DMS114 treated with DMSO at 0.1 percent for 48 hours (cell line): Measurements from ENCODE around the gene ASB15.
"Not testable (repeated sequence)": the region's sequence is repeated elsewhere in the genome, so short reads cannot be mapped to it uniquely, and the experiment has no call there.

ENCODE experiments used
- DNase-seq: peaks from one replicate; lab custom pipeline; 2025; ENCODE audit not compliant: unreplicated experiment; lab: John Stamatoyannopoulos, UW

ASB15 gene

DNA sequence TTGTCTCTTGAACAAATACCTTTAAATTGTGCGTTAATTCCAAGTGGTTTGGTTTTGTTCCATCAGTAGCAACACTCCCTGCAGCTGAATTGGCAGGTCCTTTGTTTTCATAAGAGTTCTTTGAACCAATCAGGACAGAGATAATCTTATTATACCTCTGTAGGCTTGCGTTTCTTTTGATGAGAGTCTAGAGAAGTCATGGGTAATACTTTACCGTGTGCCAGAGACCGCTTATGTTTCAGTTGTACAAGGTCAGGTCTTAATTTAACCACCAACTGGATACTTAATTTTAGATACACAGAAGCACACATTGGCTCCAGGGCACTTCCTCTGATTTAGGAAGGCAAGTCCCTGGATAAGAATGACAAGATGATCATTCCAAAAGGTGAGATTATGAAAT, at the start of gene ASB15:
Gene ASB15, plus strand, starts transcription at position 292 of the 400 bp plus-strand sequence. CDS start 12,682 bp downstream, outside the sequence.
- no peak for DNase-seq

DNA sequence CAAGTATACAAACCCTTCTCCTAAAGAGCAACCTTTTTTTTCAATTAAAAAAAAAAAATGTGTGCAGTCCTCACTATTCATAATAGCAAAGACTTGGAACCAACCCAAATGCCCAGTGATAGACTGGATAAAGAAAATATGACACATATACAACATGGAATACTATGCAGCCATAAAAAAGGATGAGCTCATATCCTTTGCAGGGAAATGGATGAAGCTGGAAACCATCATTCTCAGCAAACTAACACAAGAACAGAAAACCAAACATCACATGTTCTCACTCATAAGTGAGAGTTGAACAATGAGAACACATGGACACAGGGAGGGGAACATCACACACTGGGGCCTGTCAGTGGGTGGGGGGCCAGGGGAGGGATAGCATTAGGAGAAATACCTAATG, 49.5 kb upstream of the ASB15 start:
- DNase-seq: not testable (repeated sequence)

DNA sequence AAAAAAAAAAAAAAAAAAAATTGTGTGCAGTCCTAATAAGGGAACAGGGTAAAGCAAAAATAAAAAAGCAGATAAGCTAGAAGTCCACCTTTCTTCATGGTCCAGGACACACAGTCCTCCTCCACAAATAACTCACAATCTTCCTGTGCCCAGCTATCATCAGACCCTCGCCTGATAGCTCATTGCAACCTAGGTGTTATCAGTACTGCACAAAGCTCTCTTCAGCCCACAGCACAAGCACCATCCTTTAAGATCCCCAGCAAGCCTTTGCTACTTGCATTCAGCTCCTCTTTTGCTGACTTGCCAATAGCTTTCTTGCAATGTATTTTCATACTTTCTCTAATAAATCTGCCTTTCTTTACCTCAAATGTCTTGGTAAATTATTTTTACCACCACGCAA, 49.0 kb upstream of the ASB15 start:
- no peak for DNase-seq

DNA sequence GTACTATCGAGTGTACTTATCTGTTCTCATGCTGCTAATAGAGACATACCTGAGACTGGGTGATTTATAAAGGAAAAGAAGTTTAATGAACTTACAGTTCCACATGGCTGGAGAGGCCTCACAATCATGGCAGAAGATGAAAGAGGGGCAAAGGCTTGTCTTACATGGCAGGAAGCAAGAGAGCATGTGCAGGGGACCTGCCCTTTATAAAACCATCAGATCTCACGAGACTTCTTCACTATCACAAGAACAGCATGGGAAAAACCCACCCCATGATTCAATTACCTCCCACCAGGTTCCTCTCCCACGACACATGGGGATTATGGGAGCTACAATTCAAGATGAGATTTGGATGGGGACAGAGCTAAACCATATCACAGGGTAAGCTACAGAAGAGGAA, 48.5 kb upstream of the ASB15 start:
- no peak for DNase-seq

DNA sequence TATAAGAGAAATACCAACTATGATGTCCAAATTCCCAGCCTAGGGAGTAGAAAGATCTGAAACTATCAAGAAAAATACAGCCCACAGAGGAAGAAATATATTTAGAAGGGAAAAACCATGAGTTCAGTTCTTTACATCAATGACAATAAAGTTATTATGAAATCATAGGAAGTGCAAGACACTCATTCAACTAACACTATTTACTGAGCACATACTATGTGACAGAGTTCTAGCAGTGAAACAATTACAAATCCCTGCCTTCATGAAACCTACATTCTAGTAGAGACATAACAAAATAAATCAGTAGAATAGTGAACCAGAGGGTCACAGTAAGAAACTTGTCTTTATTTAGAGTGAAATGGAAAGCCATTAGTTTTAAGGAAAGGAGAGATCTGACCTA, 46.1 kb upstream of the ASB15 start:
- DNase-seq: no peak

DNA sequence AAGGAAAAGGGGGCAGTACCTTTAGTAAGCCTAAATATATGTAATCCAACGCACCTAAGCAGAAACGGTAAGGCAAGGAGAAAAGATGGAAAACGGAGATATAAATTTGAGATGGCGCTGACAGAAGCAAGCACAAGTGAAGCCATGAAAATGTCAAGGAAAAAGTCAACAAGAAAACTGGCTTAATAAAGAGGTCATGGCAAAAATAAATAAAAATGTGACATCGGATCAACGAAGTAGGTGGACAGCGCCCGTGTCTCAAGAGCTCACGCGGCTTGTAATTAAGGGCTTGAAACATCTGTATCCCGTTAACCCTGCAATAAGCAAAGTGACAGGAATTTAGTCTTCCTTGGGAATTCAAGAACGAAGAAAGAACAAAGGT, 44.6 kb upstream of the ASB15 start:
- DNase-seq: no peak

DNA sequence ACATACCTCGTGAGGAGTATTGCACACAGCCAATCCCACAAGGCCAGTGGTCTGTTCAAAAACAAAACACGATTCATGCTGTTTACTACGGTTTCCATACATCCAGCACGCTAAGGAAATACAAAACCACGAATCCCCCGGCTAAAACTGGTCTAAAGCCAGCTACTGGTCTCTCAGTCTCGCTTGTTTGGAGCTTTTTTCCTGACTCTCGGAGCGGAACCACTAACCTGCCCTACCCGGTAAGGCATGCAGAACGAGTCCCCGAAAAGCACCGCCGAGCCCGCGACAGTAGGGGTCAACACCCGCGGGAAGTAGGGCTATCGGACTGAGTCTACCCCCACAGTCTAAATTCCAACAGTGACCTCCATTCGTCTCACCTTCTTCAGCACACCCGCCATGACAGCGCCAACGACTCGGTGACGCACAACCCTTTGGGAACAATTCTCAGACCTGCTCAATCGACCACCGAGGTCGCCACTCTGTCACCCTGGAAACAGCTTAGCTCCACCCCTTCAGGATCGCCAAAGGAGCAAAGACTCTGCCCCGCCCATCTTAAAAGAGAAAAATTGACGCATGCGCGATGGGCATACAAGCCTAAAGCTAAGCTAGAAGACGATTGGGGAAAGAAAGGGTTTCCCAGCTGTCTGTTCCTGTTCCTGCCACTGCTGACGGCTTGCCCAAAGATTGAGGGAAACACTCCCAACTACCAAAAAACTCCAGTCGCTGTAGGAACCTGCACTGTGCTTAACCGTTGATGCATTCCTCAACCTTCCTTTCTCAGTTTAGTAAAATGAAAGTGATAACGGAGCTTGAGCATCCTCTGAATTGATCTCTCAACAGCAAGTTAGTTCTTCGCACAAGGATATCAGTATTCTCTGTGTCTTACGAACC, 44.0 kb upstream of the ASB15 start, which contains the start of gene NDUFA5:
Gene NDUFA5, minus strand, starts transcription at position 421 of the 891 bp plus-strand sequence. Its CDS starts 23 bp downstream, at position 398.
- DNase-seq: peak; percentile 97

DNA sequence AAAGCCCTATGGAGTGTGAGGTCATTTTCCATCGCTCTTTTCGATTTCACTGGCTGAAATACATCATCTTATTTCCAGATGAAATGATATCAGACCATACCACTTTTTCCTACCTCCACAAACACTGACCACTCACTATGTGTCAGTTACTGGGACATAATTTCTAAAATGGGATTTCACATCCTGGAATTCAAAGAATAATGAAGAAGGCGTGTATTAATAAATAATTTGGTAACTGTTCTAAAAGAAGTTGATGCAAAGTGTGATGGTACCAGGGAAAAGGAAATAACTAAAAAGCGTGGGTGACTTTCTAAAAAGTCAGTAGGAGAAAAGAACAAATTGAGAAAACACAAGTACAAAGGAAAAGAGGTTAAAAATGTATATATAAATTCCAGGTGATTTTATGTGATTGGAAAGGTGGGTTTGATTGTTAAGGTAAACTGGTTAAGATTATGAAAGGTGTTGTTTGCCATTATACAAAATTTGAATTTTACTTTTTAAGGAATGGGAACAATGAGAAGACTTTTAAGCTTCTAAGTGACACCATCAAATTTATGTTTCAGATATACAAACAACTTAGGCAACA, 43.2 kb upstream of the ASB15 start:
- no peak for DNase-seq

DNA sequence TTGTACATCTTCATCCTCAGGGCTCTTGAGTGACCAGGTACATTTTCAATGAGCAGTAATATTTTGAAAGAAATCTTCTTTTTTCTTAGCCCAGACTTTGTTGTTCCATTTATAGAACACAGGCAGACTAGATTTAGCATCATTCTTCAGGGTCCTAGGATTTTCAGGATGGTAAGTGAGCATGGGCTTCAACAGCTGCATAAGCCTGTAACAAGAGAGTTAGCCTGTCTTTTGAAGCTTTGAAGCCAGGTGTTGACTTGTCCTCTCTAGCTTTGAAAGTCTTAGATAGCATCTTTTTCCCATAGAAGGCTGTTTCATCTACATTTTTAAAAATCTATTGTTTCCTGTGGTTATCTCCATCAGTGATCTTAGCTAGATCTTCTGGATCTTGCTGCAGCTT, 39.5 kb upstream of the ASB15 start:
- no peak for DNase-seq

DNA sequence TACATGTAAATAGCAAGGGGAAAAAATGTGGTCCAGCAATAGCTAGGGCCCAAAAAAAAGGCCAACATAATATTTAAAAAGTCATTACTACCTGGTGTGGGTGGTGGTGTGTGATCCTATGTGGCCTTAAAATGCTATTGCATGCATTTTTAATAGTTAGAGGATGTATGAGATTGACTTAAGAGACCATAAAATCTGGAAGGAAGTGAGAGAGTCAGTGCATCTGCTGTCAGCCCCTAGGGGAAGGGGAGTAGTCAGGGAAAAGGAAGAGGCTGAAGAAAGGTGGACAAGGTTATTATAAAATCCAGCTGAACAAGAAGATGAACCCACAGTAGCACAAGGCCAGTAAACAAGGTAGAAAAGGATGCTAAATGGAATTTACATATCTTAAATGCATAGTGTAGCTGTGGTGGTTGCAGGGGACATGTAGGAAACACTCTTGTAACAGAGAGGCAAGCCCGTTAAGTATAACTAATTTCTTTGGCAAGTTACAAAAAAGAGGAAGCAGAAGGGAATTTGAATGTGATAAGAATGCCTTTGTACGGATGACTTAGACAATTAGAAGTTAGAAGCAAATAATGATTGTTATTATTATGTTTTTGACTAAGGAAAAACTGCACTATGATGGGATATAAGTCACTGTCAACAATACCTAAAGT, 32.1 kb upstream of the ASB15 start:
- no peak for DNase-seq

DNA sequence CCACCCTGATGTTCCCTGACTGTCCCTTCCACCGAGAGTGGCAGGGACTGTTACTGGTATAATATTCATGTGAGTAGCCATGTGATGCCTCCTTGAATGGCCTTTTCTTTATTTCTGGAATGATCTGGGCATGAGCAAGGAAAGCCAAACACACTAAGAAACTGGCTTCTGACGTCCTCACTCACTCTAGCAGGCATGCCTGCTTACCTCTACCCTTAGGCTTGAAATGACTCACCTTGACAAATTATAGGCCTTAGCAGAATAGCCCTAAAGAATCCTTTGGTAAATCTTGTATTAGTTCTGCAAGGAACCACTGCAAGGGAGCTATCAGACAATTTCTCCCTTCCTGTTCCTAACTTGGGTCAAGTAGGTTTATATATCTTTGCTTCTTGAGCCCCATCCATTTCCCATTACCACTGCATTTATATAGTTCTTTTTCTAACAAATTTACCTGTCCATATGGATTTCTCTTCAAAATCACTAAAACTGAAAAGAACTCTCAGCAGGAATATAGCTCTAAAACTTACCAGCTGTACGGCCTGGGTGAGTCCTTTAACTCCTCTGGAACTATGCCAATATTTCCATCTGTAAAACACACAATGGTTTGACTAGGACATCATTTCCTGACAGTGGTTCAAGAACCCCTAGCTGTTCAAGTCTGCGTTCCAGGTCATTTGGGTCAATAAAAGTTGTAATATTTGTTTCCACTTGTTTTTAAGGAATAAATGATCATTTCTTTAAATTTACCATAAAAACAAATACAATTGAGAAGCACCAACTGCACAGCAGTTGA, 31.0 kb upstream of the ASB15 start:
- no peak for DNase-seq

DNA sequence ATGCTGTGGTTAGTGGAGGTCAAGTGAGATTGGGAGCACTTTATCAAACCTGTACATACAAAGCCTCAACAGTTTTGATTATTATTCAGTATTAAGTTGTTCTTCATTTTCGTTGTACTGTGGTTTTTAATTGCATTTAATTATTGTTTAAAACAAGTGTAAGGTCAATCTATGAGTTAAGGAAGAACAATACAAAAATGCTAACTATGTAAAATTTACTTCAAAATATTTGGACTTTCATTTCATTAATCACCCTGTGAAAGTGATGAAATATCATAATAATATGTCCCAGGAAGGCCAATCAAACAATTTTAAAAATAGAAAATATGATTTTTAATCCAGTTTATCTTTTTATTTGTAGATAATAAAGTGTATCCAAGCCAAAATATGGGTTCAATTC, 30.4 kb upstream of the ASB15 start:
- no peak for DNase-seq

DNA sequence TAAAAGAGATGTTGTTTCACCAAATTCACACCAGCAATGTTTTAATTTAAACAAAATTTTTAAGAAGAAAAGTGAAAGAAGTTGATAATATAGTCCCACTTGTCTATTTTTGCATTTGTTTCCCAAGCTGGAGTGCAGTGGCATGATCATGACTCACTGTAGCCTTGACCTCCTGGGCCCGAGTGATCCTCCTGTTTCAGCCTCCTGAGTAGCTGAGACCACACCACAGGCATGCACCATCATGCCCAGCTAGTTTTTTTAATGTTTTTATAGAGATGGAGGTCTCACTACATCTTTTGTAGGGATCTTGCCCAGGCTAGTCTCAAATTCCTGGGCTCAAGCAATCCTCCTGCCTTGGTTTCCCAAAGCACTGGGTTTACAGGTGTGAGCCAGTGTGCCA, 29.9 kb upstream of the ASB15 start:
- DNase-seq: no peak

DNA sequence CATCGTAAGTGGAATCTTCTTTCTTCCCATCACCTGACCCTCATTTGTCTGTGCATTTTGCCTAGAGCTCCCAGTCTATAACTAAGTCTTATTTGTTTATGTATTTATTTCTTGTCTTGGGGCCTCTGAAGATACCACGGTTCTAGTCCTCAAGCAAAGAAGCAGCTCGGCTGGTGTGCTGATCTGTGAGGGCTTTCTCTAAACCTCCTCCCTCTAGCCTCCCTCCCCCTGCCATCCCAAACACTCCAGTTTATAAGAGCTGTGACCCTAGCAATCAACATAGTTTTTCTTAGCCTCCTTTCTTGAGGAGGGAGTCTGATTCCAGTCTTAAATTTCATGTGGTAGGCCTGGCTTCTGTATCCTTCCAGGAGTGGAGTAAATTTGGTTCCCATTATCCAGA, 28.3 kb upstream of the ASB15 start:
- DNase-seq: no peak

DNA sequence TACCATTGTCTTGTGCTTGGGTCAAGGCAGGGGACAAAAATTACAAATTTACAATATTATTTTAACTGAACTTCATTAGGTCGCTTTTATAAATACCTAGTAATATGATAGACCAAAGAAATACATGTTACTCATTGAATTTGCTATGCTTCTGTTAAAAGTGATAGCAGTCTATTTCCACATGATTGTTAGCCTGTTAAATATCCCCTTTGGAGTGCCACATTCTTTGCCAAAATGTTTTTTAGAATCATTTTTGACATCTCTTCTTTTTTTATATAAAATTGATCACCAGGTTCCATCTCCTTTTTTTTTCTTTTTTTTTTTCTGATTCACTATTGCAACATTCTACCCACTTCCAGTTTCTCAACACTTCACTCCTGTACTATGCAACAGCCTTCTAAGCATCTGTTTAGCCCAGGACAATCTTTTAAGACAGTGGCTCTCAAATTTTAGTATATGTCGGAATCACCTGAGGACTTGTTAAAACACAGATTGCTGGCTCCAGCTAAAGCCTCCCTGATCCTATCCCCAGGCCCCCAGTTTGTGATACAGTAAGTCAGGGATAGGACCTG, 27.6 kb upstream of the ASB15 start:
- DNase-seq: no peak

DNA sequence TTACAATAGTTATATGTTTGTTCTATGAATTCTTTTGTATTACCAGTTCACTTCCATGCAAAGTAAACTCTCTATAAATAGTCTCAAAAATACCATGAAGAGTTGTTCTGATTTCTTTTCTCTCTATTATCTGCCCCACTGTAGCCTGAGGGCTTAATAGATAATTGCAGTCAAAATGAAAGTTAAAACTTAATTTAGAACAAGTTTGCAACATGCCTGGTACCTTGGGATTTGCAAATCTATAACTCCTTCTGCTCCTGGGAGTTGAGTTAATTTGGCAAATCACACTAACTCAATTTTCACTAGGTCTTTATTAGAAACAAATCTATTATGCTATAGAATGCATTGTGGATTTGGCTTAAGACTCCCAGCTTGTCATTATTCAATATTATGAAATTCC, 22.2 kb upstream of the ASB15 start:
- no peak for DNase-seq

DNA sequence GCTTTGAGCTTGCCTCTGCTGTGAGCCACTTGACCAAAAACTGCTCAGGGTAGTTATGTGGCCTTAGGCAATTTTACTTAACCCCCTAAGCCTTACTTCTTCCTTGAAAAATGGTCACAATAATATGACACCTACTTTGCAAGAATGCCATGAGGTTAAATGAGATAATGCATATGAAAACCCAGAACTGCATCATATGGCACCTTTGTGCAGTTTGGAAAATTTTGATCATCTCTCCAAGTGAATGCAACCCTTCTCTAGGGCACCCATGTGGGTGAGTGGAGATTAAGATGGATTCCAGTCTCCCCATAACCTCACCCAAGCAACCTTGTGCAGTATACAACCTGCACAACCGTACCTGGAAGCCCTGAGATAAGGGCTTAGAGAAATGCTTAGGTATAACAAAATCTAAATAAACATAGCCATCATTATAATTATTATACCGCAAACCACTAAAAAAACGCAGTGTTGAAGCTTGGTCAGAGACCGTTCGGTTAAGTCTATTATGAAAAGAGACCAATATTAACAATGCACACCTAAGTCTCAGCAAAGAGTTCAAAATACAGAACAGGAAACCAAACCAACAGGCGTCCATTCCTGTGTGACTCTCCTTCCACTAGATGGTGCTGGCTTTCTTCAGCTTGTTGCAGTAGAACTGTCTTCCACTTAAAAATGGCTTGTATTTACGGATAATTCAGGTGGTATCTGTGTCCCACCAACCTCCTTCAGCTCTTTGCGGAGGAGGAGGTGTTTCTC, 21.0 kb upstream of the ASB15 start:
- DNase-seq: peak; percentile 28

DNA sequence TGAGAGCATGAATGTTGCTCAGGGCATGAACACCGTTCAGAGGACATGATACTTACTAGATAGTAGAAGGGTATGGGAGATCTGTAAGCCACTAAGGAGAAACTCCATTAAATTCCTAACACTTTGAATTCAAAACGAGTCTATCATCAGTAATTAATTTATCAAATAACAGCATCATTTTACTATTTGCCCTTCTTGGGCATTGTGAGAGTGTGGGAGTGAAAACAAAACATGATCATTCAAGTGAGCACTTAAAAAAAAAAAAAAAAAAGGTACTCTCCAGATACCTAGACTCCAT, 20.5 kb upstream of the ASB15 start:
- DNase-seq: no peak

DNA sequence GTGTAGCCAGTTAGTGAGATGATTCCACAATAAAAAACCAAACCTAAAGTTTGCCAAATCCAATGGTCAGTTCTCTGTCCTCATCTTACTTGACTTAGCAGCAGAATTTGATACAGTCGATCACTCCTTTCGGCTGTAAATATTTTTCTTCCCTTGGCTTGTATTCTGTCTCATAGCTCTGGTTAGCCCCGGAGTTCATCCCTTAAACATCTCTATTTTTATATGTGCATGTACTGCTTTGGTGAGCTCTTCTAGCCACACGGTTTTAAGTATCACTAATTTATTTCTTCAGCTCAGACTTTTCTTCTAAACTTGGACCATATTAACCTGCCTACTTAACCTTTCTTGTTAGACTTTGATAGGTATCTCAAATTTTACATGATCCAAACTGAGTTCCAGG, 17.8 kb upstream of the ASB15 start:
- DNase-seq: no peak

DNA sequence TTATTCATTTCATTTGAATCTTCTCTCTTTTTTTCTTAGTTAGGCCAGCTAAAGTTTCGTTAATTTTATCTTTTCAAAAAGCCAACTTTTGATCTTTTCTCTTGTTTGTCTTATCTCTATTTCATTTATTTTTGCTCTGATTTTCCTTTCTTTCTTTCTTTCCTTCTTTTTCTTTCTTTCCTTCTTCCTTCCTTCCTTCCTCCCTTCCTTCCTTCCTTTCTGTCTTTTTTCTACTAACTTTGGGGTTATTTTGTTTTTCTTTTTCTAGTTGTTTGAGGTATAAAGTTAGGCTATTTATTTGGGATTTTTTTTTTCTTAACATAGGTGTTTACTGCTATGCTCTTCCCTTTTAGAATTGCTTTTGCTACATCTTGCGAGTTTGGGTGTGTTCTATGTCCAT, 13.2 kb upstream of the ASB15 start:
- DNase-seq: no peak
